Neutrophil (primary cell): ENCODE measurements around the gene TYW3.

Experiments used
- H3K27ac ChIP-seq: fragments of 200-600 bp; sonication (generic); 2 replicates; pipeline ENCODE4 v1.5.1; 2016; ENCODE audit warnings: mild to moderate bottlenecking, moderate library complexity
- H3K27me3 ChIP-seq: fragments of 200-600 bp; sonication (generic); 2 replicates; pipeline ENCODE4 v1.6.0; 2016; ENCODE audit warnings: mild to moderate bottlenecking
- H3K36me3 ChIP-seq: fragments of 200-600 bp; sonication (generic); 2 replicates; pipeline ENCODE4 v1.5.1; 2017
- H3K4me1 ChIP-seq, 2 experiments: fragments of 200-600 bp in 1 of 2; sonication (generic) in 1 of 2; 1 replicate in 1 of 2; 2 replicates in 1 of 2; pipeline versions ENCODE4 v1.5.1 to v1.6.1; 2013 to 2016; ENCODE audit warnings: low read depth in 1 of 2, low read length in 1 of 2, mild to moderate bottlenecking in 1 of 2, moderate library complexity in 1 of 2; ENCODE audit not compliant: control insufficient read depth in 1 of 2, insufficient read depth in 1 of 2
- H3K4me3 ChIP-seq, 2 experiments: fragments of 200-600 bp in 1 of 2; sonication (generic) in 1 of 2; 1 replicate in 1 of 2; 2 replicates in 1 of 2; pipeline ENCODE4 v1.5.1; 2013 to 2016; ENCODE audit warnings: low read depth in 1 of 2, low read length in 1 of 2, mild to moderate bottlenecking in 1 of 2, moderate library complexity in 1 of 2
- H3K9me3 ChIP-seq: fragments of 200-600 bp; sonication (generic); 2 replicates; pipeline ENCODE4 v1.5.1; 2016
- CTCF ChIP-seq: fragments of 200-600 bp; sonication (generic); IDR thresholded peaks from 2 replicates; pipeline ENCODE4 v1.5.1; 2016; ENCODE audit warnings: antibody characterized with exemption

TYW3 gene

GRCh38 chr1:74690364-74690696 lies 42.6 kb upstream of the TYW3 start:
- Histone ChIP-seq H3K4me1 (no peaks in the 10 kb centered on the region), H3K27me3 (no peaks in the 10 kb centered on the region), H3K36me3 (no peaks in the 10 kb centered on the region), H3K4me3 (no peak overlapping the region), H3K9me3 (no peaks in the 10 kb centered on the region), H3K27ac (no peak overlapping the region)
- TF ChIP-seq CTCF = no peak

- Histone ChIP-seq H3K9me3 (no peaks in the 10 kb centered on the region), H3K36me3 (no peaks in the 10 kb centered on the region), H3K27me3 (no peaks in the 10 kb centered on the region), H3K4me3 (no peak overlapping the region), H3K4me1 (no peaks in the 10 kb centered on the region), H3K27ac (no peak overlapping the region)
- no peak for TF ChIP-seq CTCF
These were observed 42.0 kb upstream of the TYW3 start for GRCh38 chr1:74690909-74691308.

GRCh38 chr1:74693473-74693872 lies 39.5 kb upstream of the TYW3 start:
- no peaks in the 10 kb centered on the region for H3K27me3 ChIP-seq
- no peak overlapping the region for H3K27ac ChIP-seq
- H3K36me3 ChIP-seq = no peaks in the 10 kb centered on the region
- no peaks in the 10 kb centered on the region for H3K9me3 ChIP-seq
- TF ChIP-seq CTCF = no peak
- H3K4me1 ChIP-seq = no peaks in the 10 kb centered on the region
- no peak overlapping the region for H3K4me3 ChIP-seq

GRCh38 chr1:74697832-74698231 lies 35.1 kb upstream of the TYW3 start:
- Histone ChIP-seq H3K36me3 (no peaks in the 10 kb centered on the region), H3K27ac (no peak overlapping the region), H3K9me3 (no peaks in the 10 kb centered on the region), H3K27me3 (no peaks in the 10 kb centered on the region), H3K4me1 (no peaks in the 10 kb centered on the region), H3K4me3 (no peak overlapping the region)
- TF ChIP-seq CTCF = no peak

GRCh38 chr1:74699331-74699730 lies 33.6 kb upstream of the TYW3 start:
- Histone ChIP-seq H3K4me3 (no peak overlapping the region), H3K9me3 (no peaks in the 10 kb centered on the region), H3K36me3 (no peaks in the 10 kb centered on the region), H3K27ac (no peak overlapping the region), H3K27me3 (no peaks in the 10 kb centered on the region), H3K4me1 (no peaks in the 10 kb centered on the region)
- no peak for TF ChIP-seq CTCF
